Stomach (tissue), 4 donors: ENCODE data around the gene CACNA2D3.

Experiments
- EP300 ChIP-seq: sonication (generic); formaldehyde crosslinking; IDR thresholded peaks from one replicate; pipeline ENCODE4 v1.6.1; 2017; ENCODE audit warnings: antibody characterized with exemption
- TF ChIP-seq, protein P1 (sequence below), 7 experiments: fragments of 450-650 bp in 4 of 7; fragments of 200-600 bp in 3 of 7; sonication (generic) in 3 of 7; IDR thresholded peaks; one replicate each; pipeline ENCODE4 v1.5.1; 2016 to 2019; ENCODE audit warnings: antibody characterized with exemption in 7 of 7, control low read depth in 2 of 7, mild to moderate bottlenecking in 1 of 7

DNA sequence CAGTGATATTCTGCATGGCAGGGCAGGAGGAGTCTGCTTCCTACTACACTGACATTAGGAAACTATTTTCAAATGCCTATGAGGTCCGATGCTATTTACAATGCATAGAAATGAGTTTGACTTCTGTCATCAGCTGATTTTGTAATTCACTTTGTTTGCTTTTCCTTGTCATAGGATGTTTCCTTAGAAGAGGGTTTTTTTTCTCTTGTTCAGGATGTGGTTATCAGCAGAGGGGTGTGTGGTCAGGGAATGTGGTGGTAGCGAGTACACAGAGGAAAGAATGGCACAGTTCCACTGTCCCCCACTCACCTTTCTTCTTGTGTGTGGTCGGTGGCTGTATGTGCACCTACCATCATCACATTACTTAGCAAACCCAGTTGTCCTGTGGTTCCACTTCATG, 574.0 kb downstream of the CACNA2D3 start:
- TF ChIP-seq, protein P1, sequence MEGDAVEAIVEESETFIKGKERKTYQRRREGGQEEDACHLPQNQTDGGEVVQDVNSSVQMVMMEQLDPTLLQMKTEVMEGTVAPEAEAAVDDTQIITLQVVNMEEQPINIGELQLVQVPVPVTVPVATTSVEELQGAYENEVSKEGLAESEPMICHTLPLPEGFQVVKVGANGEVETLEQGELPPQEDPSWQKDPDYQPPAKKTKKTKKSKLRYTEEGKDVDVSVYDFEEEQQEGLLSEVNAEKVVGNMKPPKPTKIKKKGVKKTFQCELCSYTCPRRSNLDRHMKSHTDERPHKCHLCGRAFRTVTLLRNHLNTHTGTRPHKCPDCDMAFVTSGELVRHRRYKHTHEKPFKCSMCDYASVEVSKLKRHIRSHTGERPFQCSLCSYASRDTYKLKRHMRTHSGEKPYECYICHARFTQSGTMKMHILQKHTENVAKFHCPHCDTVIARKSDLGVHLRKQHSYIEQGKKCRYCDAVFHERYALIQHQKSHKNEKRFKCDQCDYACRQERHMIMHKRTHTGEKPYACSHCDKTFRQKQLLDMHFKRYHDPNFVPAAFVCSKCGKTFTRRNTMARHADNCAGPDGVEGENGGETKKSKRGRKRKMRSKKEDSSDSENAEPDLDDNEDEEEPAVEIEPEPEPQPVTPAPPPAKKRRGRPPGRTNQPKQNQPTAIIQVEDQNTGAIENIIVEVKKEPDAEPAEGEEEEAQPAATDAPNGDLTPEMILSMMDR (IDR thresholded peaks at IDR 0.05) = no peak
- TF ChIP-seq EP300 = no peak
